Measurements from ENCODE around the gene GOLIM4. TPM values are rescaled to one million over a fixed set of nuclear protein-coding genes. Genes with fewer than 3 reads are reported as not detected.

Gene GOLIM4
- total RNA-seq, 1 experiment from 2014 or later = 30.0 TPM

GRCh38 chr3:168124791-168125190 lies 29.1 kb upstream of the GOLIM4 start:
- no peak for DNase-seq (ENCODE audit: low spot score)
- no peak for ATAC-seq
- no peak overlapping the region for H3K27ac Mint-ChIP-seq
- peaks cover 32% of the 10 kb centered on the region for H3K36me3 Mint-ChIP-seq
- TF ChIP-seq CBFB (CRISPR knock-in tag; IDR thresholded peaks at IDR 0.05; ENCODE audit: low read depth) = no peak
- no peak for TF ChIP-seq RORB (CRISPR knock-in tag; IDR thresholded peaks at IDR 0.05)
- no peak for TF ChIP-seq ZNF425 (CRISPR knock-in tag; conservative IDR thresholded peaks at IDR 0.05)
- TF ChIP-seq ZMAT4 (CRISPR knock-in tag; IDR thresholded peaks at IDR 0.05) = no peak
- TF ChIP-seq ZNF317 (CRISPR knock-in tag; IDR thresholded peaks at IDR 0.05; ENCODE audit: borderline replicate concordance, low read depth) = no peak
- no peak for TF ChIP-seq CTCF (IDR thresholded peaks at IDR 0.05)
- no peak for TF ChIP-seq ZNF263 (CRISPR knock-in tag; IDR thresholded peaks at IDR 0.05; ENCODE audit: low read depth)
- TF ChIP-seq NR1H2 (CRISPR knock-in tag; IDR thresholded peaks at IDR 0.05) = no peak
- TF ChIP-seq ARID4B (CRISPR knock-in tag; IDR thresholded peaks at IDR 0.05; ENCODE audit: borderline replicate concordance) = no peak
- TF ChIP-seq PRDM15 (CRISPR knock-in tag; IDR thresholded peaks at IDR 0.05) = no peak
- no peak for TF ChIP-seq ZNF219 (CRISPR knock-in tag; IDR thresholded peaks at IDR 0.05; ENCODE audit: borderline replicate concordance)
- no peak for TF ChIP-seq CREB1 (CRISPR knock-in tag; IDR thresholded peaks at IDR 0.05)
- TF ChIP-seq SP1 (CRISPR knock-in tag; conservative IDR thresholded peaks at IDR 0.05) = no peak
- no peak for TF ChIP-seq MYBL2 (CRISPR knock-in tag; IDR thresholded peaks at IDR 0.05)
- no peak for TF ChIP-seq HMGXB4 (CRISPR knock-in tag; IDR thresholded peaks at IDR 0.05)
- POLR2A ChIA-PET = no interaction called here
- H3K4me3 Mint-ChIP-seq = no peak overlapping the region
- H3K4me1 Mint-ChIP-seq = 0 out of 2 replicates have a peak, but pooled peaks cover 4% of the 10 kb centered on the region
- peaks cover 40% of the 10 kb centered on the region for H3K9me3 Mint-ChIP-seq
- no peaks in the 10 kb centered on the region for H3K27me3 Mint-ChIP-seq (ENCODE audit: low read depth)
- CTCF ChIA-PET = no interaction called here

Measured in WTC11 (cell line).